HG02938 (cell line): Measurements from ENCODE around the gene RAMP1.

Experiments used
- ATAC-seq: cut with Tn5 transposase; IDR thresholded peaks from one replicate; pipeline ENCODE4 v1.9.1; 2021; ENCODE audit warnings: mild to moderate bottlenecking, moderate library complexity; ENCODE audit not compliant: unreplicated experiment

Gene RAMP1

DNA sequence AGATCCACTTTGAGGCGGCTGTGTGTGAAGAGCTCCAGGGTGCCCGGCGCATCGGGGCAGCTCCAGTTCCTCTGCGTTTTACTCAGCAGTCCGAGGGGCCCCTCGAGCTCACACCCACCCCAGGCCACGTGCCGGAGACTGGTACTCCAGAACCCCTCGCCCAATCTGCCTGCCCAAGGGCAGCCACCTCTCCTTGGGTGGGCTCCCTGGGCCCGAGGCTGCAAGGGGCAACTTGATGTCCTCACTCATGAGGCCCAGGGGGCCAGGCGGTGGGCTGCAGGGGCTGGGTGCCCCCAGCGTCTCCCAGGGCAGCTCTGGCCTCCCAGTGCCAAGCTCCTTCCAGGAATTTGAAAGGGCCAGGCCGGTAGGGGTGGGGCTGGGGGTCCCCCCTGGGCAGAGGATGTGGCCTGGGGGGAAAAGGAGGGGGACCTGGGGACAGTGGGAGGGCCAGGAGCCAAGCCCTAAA is 16.7 kb downstream of the RAMP1 start:
- no peak for ATAC-seq

DNA sequence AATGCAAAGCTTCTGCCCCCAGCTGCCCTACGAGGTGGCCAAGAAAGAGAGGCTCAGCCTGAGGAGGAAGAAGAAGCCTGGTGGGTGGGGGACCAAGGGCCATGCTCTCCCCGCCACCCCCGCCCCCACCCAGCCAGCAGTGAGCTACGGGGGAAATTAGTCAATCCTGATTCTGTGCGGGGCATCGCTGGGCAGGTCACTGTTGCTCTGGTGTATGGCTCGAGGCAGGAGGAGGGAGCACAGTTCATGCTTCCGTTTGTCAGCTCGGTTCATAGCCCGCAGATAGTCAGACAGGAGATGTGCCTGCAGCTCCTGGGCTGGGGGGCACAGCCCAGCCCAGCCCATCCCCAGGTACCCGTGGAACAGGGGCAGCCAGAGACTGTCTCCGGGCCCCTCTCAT is 17.1 kb downstream of the RAMP1 start:
- no peak for ATAC-seq

DNA sequence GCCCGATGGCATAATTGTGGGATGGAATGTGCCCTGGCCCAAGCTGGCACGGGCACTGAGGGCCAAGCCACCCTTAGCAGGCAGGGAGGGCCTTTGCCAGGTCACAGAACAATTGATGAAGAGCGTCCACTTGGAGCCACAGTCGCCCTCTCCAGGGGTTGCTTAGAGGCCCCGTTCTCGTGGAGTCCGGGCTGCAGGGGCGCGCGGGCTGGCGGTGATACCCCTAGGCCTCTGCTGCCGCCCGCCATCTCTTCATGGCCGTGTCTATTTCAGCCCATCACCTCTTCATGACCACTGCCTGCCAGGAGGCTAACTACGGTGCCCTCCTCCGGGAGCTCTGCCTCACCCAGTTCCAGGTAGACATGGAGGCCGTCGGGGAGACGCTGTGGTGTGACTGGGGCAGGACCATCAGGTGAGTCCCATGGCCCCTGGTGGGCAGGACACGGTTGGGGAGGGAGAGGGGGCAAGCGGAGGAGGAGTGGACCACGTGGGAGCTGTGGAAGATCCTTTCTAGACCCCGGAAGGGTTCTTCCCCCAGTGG is 17.6 kb downstream of the RAMP1 start:
- ATAC-seq, result no peak

DNA sequence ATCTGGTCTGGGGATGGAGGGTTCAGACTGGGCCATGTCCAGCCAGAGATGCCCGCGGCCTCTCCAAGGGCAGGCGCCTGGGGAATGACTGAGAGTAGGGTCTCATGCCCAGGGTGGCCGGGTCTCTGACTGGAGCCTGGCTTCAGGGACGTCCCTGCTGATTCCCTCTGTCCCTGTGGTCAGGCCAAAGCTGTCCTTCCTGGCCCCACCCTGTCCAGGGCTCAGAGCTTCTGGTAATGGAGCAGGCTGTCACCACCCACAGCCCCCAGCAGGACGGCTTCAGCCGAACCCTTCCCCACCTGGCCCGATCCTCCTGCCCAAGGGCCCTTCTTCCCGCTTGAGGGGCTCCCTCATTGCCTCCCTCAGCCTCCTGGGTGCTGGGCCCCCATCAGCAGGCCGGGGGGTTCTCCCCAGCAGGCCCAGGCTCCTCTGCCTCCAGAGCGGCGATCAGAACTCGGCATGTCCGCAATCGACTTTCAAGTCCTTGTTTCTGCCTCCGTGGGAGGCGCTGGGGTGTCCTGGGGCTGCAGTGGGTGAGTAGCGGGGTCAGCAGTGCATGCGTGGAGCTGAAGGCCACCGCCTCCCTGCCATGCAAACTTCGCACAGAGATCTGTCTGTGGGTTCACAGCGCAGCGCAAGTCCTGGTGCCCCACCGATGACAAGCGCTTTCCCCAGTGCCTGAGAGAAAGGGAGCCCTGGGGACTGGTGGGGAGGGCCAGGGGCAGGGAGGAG is 18.3 kb downstream of the RAMP1 start:
- ATAC-seq, result no peak

DNA sequence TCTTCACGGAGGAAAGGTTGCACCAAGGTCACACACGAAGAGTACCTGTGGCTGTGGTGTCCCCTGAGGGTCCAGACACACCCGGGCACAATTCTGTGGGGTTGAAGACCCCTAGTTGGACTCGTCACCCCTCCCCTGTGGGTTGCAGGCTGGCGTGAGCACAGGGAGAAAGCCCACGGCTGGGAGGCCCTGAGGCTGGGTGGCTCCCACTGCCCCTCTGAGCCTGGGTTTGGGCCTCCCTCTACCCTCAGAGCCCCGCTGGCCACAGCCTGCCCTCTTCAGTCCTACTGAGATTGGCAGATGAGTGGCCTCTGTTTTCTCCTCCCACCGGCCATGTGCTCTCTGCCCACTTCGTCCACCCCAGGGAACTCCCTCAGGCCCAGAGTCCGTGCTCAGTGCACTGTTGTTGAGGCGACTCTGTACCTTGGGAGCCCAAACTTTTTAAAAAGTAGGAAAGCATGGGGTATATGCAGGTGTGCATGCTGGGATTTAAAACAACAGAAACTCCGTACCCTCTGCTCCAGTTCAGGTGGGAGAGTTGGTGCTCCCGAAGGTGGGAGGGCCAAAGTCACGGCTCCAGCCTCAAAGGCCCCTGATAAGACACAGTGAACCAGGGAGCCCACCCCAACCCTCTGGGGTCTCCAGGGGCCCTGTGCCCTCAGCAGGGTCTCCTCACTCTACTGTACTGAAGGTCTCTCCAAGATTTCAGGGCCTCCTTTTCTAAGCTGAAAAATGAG is 19.1 kb downstream of the RAMP1 start:
- no peak for ATAC-seq

DNA sequence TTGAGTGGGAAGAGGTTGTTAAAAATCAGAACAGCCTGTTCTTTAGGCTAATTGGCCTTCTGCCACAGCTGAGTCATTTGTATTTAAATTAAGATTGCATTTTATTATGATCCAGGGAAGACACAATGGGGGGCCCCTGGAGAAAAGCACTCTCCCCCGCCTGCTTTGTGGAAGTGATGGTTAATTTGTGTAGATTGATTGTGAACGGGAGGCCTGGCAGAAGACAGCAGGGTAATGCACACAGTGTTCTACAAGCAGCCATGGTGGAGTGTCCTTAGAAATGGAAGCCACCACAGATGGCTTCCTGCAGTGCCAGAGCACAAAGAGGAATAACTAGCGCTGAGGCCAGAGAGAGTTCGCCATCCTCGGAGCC is 19.6 kb downstream of the RAMP1 start:
- no peak for ATAC-seq

DNA sequence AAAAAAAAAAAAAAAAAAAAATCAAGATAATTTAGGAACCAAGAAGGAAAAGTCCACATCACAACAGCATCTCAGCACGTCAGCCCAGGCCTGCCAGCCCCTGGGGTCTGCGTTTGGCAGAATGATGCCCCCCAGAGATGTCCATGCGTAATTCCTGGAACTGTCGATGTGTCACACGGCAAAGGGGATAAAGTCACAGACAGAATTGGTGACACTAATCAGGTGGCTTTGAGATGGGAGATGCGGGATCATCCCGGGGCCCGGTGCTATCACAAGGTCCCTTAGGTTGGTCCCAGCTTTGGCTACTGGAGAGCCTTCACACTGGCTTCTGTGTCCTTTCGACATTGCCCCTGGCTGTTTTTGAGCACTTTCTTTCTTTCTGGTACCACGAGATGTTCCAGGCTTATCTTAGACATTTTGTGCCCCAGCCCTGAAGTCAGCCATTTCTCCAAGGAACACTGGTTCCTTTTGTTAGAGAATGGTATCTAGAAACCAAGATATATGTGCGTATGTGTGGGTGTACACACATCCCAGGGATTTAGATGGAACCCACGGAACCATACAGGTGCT is 20.7 kb downstream of the RAMP1 start:
- ATAC-seq, result no peak

DNA sequence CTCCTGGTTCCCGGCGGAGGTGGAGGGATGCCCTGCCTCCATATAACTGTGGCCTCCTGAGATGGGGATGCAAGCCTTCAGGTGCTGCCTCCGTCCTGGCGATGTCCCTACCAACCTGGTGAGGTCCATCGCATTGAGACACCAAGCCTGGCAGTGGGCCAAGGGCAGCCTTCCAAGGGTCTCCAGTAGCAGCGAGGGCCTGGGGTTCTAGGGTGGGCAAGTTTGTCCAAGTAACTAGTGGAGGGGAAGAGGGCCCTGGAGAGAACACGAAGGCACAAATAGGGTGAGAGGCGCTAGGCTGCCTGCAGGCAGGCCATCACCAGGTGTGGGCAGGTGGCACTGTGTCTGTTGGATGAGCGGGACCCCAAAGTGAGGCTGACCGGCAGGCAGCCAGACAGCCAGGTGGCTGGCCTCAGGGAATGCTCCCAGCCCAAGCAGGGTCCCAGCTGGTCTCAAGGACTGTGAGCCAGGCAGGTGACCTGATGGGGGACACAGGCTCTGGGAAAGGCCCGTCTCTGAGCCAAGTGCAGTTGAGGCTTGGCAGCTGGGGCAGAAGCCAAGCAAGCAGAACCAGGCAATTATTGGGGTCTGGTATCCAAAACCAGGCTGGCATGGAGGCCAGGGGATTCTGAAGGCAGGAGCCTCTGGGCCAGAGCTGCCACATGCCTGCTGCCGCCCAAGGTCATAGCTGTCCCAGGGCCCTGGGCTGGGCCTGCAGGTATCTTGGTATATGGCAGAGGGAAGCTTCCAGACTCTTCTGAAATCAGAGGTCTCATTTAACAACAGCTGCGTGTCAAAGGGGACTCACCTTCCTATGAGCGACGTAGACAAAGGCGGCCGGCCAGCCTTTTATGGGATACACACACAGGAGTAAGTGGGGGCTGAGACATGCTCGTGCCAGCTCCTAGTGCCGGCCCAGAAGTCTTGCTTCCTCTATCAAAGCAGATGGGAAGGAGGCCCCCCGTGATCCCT is 23.4 kb downstream of the RAMP1 start:
- no peak for ATAC-seq

DNA sequence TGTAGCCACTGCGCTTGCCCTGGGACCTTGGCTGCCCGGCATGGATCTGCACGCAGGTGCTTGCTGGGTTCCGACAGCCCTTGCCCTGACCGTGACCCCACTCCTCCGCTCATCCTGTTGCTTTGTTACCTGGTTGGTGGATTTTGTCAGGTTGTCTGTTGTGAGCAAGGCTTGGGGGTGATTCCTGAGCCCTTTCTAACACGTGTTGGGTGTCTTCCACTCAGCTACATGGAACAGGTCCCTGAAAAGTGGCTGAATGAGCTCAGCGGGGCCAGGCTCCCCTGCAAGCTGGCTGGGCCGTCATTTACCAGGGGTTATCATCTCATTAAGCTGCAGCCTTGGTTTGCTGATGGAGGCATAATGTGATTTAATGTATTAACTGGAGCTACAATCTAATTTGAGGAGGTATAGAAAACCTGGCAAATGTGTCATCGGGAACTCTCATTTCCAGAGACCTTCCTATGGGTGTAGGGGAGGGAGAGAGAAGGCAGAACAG is 24.6 kb downstream of the RAMP1 start:
- ATAC-seq, result no peak

DNA sequence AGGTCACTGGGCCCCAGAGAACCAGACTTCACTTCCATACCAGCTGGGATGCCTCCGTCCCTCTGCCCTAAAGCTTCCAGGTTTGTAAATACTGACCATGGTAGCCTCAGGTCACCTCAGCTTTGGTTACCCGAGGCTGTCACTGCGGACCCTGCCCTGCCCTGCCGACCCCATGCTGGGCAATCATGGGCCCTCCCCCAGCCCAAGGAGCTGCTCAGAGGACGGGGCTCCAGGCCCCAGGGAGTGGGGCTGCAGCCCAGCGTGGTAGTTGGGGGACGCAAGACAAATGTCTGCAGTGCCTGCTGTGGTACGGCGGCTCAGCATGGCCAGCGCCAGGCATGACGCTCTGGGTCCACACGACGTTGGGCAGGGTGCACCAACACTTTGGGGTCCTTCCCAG is 25.3 kb downstream of the RAMP1 start:
- ATAC-seq, result no peak

DNA sequence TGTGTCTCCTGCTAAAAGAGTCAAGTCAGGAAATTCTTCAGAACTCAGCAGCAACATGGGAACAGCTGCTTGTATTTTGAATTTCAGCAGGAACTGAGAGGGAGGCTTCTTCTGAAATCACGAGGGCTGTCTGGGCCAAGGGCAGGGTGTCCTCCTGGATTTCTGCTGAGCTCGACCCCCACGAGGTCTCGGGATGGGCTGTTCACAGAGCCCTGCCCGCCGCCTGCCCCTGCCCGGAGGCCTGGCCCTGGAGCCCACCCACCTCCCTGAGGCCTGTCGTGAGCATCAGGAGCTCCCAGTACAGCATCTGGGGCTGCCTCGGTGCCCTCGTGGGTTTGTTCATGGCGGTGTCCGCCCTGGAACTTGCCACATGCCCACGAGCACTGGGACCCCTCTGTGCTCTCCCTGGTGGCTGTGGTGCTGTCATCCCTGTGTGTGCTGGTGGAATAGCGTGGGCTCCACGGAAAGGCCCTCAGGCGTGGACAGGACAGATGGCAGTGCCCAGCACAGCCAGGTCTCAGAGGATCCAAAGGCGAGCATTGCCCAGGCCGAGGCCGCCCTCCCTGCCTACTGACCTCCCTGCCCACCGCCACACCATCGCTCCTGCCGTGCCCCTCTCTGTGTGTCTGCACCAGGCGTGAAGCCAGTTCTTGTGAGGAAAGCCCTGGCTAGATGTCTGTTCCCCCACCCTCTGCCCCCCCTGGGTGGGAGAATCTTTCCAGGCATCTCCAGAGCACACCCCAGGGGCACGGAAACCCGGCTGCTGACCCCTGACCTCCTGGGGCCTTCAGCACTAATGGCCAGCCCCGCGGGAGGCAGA is 25.9 kb downstream of the RAMP1 start:
- ATAC-seq, result no peak

DNA sequence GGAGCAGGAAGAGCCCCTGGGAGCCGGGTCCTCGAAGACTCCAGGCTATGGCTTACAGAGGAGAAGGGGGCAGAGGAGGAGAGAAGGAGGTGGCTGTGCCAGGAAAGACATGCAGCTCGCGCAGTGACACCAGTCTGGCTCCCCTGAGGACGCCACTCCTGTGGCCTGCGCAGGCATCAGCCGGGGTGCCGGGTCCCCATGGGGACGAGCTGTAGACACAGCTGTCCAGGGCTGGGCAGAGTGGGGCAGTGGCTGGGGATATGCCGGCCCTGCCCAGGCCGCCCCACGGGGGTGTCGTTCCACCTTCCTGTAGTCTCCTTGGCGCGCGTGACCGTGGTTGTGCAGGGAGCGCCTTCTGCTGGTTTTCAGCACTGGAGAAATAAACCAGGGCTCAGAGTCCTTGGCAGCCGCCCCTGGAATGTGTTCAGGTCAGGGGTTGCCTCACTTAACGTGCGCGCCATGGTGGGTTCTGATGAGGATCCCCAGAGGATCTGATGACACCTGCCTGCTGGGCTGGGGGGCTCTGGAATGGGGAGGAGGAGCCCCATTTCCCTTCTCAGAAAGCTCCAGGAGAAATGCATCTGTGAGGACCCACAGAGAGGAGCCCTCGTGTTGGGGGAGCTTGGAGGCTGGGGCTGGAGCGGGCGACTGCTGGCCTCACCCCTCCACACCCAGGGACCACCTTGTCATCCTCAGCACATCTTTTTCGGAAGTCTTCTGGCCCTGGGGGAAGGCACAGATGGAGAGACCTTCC is 26.7 kb downstream of the RAMP1 start:
- ATAC-seq, result no peak

DNA sequence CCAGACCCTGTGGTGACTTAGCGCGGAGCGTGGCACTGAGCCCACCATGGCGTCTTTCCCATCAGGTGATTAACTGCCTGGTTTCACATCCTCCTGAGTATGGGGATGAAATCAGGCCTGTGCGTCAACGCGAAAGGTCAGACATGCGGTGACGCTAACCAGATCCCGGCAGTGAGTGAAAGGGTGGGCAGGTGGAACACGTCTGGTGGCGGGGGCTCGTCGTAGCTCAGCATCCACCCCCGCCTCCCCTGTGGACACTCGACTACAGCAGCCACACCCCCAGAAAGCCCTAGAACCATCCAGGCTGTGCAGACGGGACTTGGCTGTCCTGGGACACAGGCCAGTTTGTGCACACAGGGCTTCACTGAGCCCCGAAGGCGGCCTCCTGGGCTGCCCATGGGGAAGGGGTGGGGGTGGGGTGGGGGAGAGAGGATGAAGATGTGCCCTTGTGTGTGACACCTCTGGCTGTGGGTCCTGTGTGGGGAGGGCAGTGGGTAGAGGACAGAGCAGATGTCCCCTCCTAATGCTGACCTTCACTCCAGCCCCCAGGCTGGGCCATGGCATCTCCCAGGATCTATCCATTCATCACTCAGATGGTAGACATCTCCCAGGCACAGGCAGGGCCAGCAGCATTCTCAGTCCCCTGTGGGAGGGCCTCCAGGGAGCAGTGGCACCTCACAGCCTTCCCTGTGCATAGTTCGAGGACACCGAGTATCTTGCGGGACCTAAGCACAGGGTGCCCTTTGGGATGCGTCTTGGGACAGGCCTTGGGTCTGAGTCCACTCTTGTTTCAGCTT is 27.5 kb downstream of the RAMP1 start:
- no peak for ATAC-seq

DNA sequence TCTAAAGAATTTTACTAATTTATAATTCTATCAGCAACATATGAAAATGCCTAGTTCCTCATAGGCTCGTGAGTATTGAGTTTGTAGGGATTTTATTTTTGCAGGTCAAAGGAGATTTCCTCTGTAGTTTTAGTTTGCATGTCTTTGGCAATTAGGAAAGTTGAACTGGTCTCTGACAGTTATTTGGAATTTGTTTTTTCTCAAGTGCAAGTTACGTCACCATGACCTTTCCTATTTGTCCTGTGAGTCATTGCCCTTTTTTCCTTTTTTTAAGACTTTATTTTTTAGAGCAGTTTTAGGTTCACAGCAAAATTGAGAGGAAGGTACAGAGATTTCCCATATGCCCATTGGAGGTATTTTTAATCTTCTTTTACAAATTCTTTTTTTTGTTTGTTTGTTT is 29.0 kb downstream of the RAMP1 start:
- ATAC-seq, result no peak

DNA sequence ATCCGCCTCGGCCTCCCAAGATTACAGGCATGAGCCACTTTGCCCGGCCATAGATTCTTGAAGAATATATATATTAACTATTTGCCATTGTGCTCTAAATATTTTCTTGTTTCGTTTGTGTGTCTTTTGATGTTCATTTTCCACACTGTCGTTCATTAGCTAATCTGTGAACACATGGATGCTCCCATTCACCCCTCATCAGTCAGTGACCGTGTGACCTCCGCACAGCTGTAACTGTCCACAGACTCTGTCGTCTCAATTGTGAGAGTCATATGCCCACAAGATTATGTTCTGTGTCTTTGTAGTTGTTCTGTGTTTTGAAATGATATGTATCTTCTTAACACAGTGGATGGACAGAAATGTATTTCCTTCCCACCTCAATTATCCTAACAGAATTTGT is 29.6 kb downstream of the RAMP1 start:
- no peak for ATAC-seq

DNA sequence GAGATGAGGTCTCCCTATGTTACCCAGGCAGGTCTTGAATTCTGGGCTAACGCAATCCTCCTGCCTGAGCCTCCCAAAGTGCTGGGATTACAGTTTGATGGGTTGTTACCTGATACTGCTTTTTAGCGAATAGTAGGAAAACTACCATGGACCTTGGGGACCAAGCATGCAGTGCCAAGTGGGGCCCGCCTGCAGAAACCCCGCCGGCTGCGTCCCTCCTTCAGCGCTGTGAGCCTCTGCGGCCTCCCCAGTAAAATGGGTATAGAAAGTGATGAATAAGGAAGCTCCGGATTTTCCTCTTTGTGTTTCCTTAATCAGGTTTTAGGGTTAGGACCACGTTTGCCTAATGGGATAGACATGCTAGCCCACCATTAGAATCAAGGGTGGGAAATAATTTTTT is 30.4 kb downstream of the RAMP1 start:
- no peak for ATAC-seq

DNA sequence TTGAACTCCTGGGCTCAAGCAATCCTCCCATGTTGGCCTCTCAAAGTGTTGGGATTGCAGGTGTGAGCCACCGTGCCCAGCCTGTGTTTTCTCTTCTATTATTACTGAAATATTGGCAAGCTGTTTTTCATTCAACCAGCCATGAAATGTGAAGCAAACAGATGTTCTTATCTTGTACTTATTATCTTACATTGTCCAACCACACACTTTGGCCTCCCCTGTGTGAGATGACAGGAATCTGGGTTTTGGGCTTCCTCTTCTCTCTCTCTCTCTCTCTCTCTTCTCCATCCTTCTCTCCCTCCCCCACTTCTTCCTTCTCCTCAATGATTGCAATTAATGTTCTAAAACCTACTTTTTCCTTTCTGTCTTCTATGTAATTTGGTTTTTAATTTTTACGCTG is 33.1 kb downstream of the RAMP1 start:
- ATAC-seq, result no peak

DNA sequence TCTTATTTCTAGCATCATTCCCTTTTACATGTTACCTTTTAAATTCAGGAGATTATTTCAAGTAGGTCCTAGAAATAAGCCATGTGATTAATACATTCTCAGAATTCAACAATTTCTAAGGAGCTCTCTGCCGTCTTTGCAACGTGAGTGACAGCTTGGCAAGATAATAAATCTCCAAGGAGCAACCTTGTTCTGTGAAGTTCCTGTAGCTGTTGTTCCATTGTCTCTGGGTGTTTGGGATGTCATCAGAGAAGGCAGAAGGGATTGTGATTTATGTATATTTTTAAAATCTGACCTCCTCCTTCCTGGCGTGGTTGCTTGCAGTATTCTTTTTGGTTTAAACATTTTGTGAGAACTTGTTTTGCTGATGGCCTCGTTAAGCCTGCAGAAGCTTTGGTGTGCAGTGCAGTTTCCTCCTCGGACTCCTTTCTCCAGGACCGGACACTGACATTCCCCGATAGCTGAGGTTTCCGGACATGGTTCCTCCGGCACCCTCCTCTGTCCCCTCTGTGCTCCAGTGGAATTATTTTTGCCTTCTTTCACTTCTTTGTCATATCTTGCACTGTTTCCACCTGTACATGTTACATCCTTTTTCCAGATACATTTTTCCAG is 33.7 kb downstream of the RAMP1 start:
- no peak for ATAC-seq
